Parathyroid adenoma (tissue), 2 donors: ENCODE measurements around the gene NECAB3.

Experiments used
- H2AFZ ChIP-seq: fragments of 300-600 bp; sonication (generic); one replicate; pipeline ENCODE4 v1.7.0; 2017; ENCODE audit warnings: antibody characterized with exemption, mild to moderate bottlenecking
- H3K27ac ChIP-seq: fragments of 300-600 bp; sonication (generic); one replicate; pipeline ENCODE4 v1.7.0; 2017
- H3K27me3 ChIP-seq: fragments of 300-600 bp; sonication (generic); one replicate; pipeline ENCODE4 v1.7.0; 2017; ENCODE audit warnings: low read length; ENCODE audit not compliant: control insufficient read depth, insufficient read depth
- H3K36me3 ChIP-seq: fragments of 300-600 bp; sonication (generic); one replicate; pipeline ENCODE4 v1.7.0; 2017; ENCODE audit warnings: low read length; ENCODE audit not compliant: control insufficient read depth, insufficient read depth
- H3K4me1 ChIP-seq: fragments of 300-600 bp; sonication (generic); one replicate; pipeline ENCODE4 v1.7.0; 2017; ENCODE audit warnings: control low read depth
- H3K4me2 ChIP-seq: fragments of 300-600 bp; sonication (generic); one replicate; pipeline ENCODE4 v1.7.0; 2017; ENCODE audit warnings: low read length
- H3K4me3 ChIP-seq: fragments of 300-600 bp; sonication (generic); one replicate; pipeline ENCODE4 v1.7.0; 2017; ENCODE audit warnings: low read depth, low read length
- H3K79me2 ChIP-seq: fragments of 300-600 bp; sonication (generic); one replicate; pipeline ENCODE4 v1.7.0; 2017; ENCODE audit warnings: control low read depth
- H3K9ac ChIP-seq: fragments of 300-600 bp; sonication (generic); one replicate; pipeline ENCODE4 v1.7.0; 2017; ENCODE audit warnings: mild to moderate bottlenecking
- H3K9me3 ChIP-seq: fragments of 300-600 bp; sonication (generic); one replicate; pipeline ENCODE4 v1.7.0; 2017; ENCODE audit warnings: low read length; ENCODE audit not compliant: control insufficient read depth
- TF ChIP-seq, protein P1 (sequence below): fragments of 300-600 bp; sonication (generic); IDR thresholded peaks from one replicate; pipeline ENCODE4 v1.7.0; 2017; ENCODE audit warnings: antibody characterized with exemption, mild to moderate bottlenecking
- donor health status: primary hyperparathyroidism.

The NECAB3 gene

DNA sequence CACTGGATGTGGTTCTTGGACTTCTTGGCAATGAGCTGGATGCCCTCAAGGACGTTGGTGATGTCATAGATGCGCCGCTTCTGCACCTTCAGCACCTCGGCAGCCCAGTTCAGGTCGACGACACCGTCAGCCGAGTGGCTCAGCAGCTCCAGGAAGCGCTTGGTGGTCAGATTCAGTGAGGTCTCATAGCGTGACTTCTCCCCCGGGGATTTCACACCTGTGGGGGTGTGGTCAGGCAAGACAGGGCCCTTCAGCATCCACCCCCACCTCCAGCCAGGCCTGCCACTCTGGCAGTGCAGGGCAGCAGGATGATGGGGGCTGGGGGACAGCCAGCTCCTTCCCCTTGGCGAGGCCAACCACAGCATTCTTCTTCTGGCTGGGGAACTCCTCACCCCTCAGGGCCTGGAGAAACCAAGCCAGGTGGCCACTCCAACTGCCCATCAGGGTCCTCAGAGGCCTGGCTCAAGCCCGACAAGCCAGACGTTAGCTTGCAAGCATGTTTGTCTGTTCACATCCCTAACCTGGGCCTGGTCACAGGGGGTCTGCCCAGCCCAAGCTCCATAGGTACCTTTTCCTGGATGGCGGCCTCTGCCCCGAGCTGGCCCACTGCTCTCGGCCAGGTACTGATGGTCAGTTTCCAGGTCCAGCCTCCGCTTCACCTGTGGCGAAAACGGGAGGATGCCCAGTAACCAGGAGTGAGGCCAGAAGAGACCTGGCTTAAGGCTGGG lies 5.7 kb upstream of the NECAB3 start:
- Histone ChIP-seq H3K9ac (no peak overlapping the region), H3K4me1 (no peaks in the 10 kb centered on the region), H3K9me3 (no peaks in the 10 kb centered on the region), H3K27me3 (no peaks in the 10 kb centered on the region), H3K4me2 (no peak overlapping the region), H2AFZ (no peak overlapping the region), H3K4me3 (no peak overlapping the region), H3K36me3 (no peaks in the 10 kb centered on the region), H3K27ac (no peak overlapping the region), H3K79me2 (no peaks in the 10 kb centered on the region)
- TF ChIP-seq, protein P1, sequence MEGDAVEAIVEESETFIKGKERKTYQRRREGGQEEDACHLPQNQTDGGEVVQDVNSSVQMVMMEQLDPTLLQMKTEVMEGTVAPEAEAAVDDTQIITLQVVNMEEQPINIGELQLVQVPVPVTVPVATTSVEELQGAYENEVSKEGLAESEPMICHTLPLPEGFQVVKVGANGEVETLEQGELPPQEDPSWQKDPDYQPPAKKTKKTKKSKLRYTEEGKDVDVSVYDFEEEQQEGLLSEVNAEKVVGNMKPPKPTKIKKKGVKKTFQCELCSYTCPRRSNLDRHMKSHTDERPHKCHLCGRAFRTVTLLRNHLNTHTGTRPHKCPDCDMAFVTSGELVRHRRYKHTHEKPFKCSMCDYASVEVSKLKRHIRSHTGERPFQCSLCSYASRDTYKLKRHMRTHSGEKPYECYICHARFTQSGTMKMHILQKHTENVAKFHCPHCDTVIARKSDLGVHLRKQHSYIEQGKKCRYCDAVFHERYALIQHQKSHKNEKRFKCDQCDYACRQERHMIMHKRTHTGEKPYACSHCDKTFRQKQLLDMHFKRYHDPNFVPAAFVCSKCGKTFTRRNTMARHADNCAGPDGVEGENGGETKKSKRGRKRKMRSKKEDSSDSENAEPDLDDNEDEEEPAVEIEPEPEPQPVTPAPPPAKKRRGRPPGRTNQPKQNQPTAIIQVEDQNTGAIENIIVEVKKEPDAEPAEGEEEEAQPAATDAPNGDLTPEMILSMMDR, result no peak

DNA sequence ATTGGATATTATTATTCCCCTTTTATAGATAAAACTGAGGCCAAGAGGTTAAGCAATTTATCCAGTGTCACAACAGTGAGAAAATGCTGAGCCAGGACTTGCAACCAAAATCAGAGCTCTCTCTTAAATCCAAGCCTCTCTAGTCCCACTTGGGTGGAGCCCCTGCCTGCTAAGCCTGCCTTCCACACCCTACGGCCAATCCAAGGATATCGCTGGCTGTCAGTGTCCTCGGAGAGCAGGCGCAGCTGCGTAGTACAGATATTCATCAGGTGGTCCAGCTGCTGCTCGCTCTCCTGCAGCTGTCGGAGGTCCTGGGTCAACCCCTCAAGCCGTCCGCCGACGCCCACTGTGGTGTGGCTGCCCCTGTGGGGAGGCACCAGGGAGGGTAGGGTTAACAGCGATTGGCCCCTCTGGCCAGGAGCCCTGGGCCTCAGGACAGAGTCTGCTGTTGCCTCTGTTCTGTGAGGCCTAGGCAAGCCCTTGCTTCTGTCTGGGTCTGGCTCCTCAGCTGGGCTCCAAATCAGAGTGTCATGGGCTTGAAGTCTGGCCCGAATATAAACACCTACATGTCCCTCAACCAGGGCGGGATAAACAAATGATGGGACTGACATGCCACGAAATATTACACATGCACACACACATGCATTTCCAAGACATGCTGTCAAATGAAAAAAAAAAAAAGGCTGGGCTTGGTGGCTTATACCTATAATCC lies 3.9 kb upstream of the NECAB3 start:
- H3K4me3 ChIP-seq, result no peak overlapping the region
- no peak overlapping the region for H3K27ac ChIP-seq
- H3K79me2 ChIP-seq, result no peaks in the 10 kb centered on the region
- no peaks in the 10 kb centered on the region for H3K36me3 ChIP-seq
- TF ChIP-seq, protein P1, result no peak
- no peak overlapping the region for H3K4me2 ChIP-seq
- H2AFZ ChIP-seq, result no peak overlapping the region
- H3K9ac ChIP-seq, result no peak overlapping the region
- H3K4me1 ChIP-seq, result peaks cover 4% of the 10 kb centered on the region
- no peaks in the 10 kb centered on the region for H3K27me3 ChIP-seq
- H3K9me3 ChIP-seq, result no peaks in the 10 kb centered on the region

DNA sequence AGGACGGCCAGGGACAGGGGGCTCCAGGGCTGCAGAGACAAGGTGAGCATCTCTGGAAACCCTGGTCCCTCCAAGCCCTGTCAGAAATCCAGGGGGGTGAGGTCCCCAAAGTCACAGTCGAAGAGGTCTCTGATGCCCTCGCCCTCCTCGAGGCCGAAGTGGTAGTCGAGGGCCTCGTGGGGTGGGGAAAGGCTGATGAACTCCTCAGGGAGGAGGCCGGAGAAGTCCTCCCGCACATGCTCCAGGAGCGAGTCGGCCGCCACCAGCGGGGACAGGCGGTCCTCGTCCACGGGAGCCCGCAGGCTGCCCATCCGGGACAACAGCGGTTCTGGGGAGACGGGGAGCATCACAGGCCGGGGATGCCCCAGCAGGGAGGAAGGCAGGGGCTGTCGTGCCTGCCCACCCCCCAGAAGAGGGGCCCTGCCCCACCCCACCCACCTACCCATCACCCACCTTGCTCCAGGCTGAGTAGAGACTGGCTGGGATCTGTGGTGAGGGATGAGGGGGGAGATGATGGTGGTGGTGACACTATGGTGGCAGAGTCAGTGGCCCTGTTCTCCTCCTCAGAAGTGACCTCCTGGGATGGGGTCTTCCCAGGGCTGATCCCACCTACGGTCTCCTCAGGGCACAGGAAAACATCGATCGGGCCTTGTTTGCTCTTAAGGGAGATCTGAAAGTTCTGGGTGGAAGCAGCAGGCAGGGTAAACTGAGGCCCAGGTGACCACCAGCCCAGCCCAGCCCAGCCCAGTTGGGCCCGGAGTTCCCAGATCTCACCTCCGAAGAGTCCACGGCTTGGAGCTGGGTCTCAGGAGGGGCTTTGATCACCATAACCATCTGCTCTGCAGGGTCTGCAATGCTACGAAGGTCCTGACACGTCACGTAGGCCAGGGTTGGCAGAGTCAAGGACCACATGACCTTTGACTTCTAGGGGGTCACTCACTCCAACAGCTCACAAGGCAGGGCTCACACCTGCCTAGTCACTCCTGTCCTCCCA lies 2.7 kb upstream of the NECAB3 start:
- no peak overlapping the region for H2AFZ ChIP-seq
- no peaks in the 10 kb centered on the region for H3K9me3 ChIP-seq
- no peaks in the 10 kb centered on the region for H3K27me3 ChIP-seq
- no peak overlapping the region for H3K4me3 ChIP-seq
- TF ChIP-seq, protein P1, result no peak
- no peak overlapping the region for H3K4me2 ChIP-seq
- H3K79me2 ChIP-seq, result no peaks in the 10 kb centered on the region
- no peaks in the 10 kb centered on the region for H3K36me3 ChIP-seq
- peaks cover 10% of the 10 kb centered on the region for H3K4me1 ChIP-seq
- no peak overlapping the region for H3K9ac ChIP-seq
- H3K27ac ChIP-seq, result no peak overlapping the region

DNA sequence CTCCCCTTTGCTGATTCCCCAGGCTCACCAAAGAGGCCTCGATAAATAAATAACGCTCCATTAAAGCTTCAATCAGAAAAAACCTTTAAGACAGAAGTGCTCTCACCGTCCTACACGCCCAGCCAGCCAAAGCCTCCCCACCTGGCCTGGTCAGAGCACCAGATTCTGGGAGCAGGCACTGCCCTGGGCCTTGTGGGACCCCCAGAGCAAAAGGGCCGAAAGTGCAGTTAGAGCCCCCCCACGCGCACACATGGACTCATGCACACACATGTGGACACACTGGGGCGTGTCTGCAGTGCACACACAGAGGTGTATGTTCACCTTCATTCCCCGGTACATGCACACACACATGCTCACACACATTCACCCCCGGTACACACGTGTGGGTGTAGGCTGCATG lies 1.9 kb upstream of the NECAB3 start:
- Histone ChIP-seq H2AFZ (no peak overlapping the region), H3K9me3 (no peaks in the 10 kb centered on the region), H3K4me3 (no peak overlapping the region), H3K4me2 (no peak overlapping the region), H3K27me3 (no peaks in the 10 kb centered on the region), H3K4me1 (peaks cover 10% of the 10 kb centered on the region), H3K79me2 (no peaks in the 10 kb centered on the region), H3K27ac (no peak overlapping the region), H3K36me3 (no peaks in the 10 kb centered on the region), H3K9ac (no peak overlapping the region)
- TF ChIP-seq, protein P1, result no peak
